Naive thymus-derived CD4-positive, alpha-beta T cell (primary cell): ENCODE data around the gene GRIP2. TPM values are rescaled to one million over a fixed set of nuclear protein-coding genes. Genes with fewer than 3 reads are reported as not detected.

ENCODE experiments used
- ATAC-seq: fragments of 150-1000 bp; cut with Tn5 transposase; 2 replicates; pipeline ENCODE4 v1.10.0; 2021; ENCODE audit warnings: mild to moderate bottlenecking, moderate library complexity
- CTCF ChIA-PET: fragments of 350-600 bp; sonication (Branson Sonifier 250); formaldehyde crosslinking; loops from one replicate; lab custom pipeline; 2021; ENCODE audit warnings: antibody characterized with exemption; lab: Charles Lee
- POLR2A ChIA-PET: fragments of 350-600 bp; sonication (Branson Sonifier 250); formaldehyde crosslinking; loops from one replicate; lab custom pipeline; 2021; ENCODE audit warnings: antibody characterized with exemption, inconsistent platforms; lab: Charles Lee
- DNase-seq, 9 donors: peaks; one replicate each; pipeline versions ENCODE4 v3.0.0 to v3.0.0-alpha.2; 2020 to 2022; ENCODE audit warnings: mixed read lengths in 1 of 9
- H3K27ac ChIP-seq: one replicate; pipeline ENCODE4 v1.7.0; 2013; ENCODE audit warnings: mild to moderate bottlenecking, low read depth, low read length, moderate library complexity
- H3K27me3 ChIP-seq, 2 donors: one replicate each; pipeline ENCODE4 v1.7.0; 2013; ENCODE audit warnings: low read length in 2 of 2, mild to moderate bottlenecking in 2 of 2, moderate library complexity in 2 of 2; ENCODE audit not compliant: control insufficient read depth in 2 of 2, insufficient read depth in 2 of 2
- H3K36me3 ChIP-seq, 3 experiments: 1 replicate in 2 of 3; 2 replicates in 1 of 3; pipeline ENCODE4 v1.7.0; 2013; ENCODE audit warnings: low read length in 3 of 3, mild to moderate bottlenecking in 3 of 3, moderate library complexity in 1 of 3; ENCODE audit not compliant: insufficient read depth in 3 of 3, control insufficient read depth in 2 of 3
- H3K4me1 ChIP-seq, 2 donors: one replicate each; pipeline ENCODE4 v1.7.0; 2013; ENCODE audit warnings: low read length in 2 of 2, mild to moderate bottlenecking in 2 of 2, moderate library complexity in 1 of 2; ENCODE audit not compliant: control insufficient read depth in 2 of 2, insufficient read depth in 2 of 2
- H3K4me3 ChIP-seq: 2 replicates; pipeline ENCODE4 v1.7.0; 2013; ENCODE audit warnings: mild to moderate bottlenecking, low read length
- H3K9me3 ChIP-seq, 3 experiments: 1 replicate in 2 of 3; 2 replicates in 1 of 3; pipeline ENCODE4 v1.7.0; 2013; ENCODE audit warnings: low read length in 3 of 3; ENCODE audit not compliant: control insufficient read depth in 2 of 3
- H3K27ac Mint-ChIP-seq, 9 donors: one replicate each; pipeline ENCODE4 v1.8.0; 2020 to 2022; ENCODE audit warnings: mixed read lengths in 9 of 9, mild to moderate bottlenecking in 8 of 9, moderate library complexity in 5 of 9, inconsistent platforms in 2 of 9
- H3K27me3 Mint-ChIP-seq, 5 donors: one replicate each; pipeline ENCODE4 v1.8.0; 2021 to 2022; ENCODE audit warnings: mixed read lengths in 5 of 5, mild to moderate bottlenecking in 1 of 5
- H3K36me3 Mint-ChIP-seq, 5 donors: one replicate each; pipeline ENCODE4 v1.8.0; 2020 to 2022; ENCODE audit warnings: mixed read lengths in 5 of 5, mild to moderate bottlenecking in 3 of 5, inconsistent platforms in 1 of 5
- H3K4me1 Mint-ChIP-seq, 7 donors: one replicate each; pipeline ENCODE4 v1.8.0; 2020 to 2022; ENCODE audit warnings: mixed read lengths in 7 of 7, mild to moderate bottlenecking in 3 of 7, inconsistent platforms in 1 of 7
- H3K4me3 Mint-ChIP-seq, 10 donors: one replicate each; pipeline ENCODE4 v1.8.0; 2020 to 2022; ENCODE audit warnings: mild to moderate bottlenecking in 10 of 10, mixed read lengths in 10 of 10, moderate library complexity in 6 of 10, inconsistent platforms in 2 of 10
- H3K9me3 Mint-ChIP-seq, 11 donors: one replicate each; pipeline ENCODE4 v1.8.0; 2020 to 2022; ENCODE audit warnings: mixed read lengths in 11 of 11, mild to moderate bottlenecking in 4 of 11, inconsistent platforms in 1 of 11, moderate library complexity in 1 of 11
- intact Hi-C, 2 donors: fragments of 100-400 bp; cut with micrococcal nuclease; formaldehyde crosslinking; loops; one replicate each; pipeline ENCODE4 v1.15.1; 2023
- polyA plus RNA-seq, 2 donors: library from polyadenylated mRNA; unstranded; fragments of 300-500 nt; fragmentation: Illumina TruSeq; gene quantifications; one replicate each; pipeline ENCODE4 v1.2.3, GENCODE V29; 2021
- total RNA-seq, 6 experiments: library from RNA in 5 of 6; stranded (reverse) in 5 of 6; gene quantifications; 1 replicate in 5 of 6; 2 replicates in 1 of 6; pipeline ENCODE4 v1.2.3 and lab custom pipeline; 2021 to 2026

GRIP2 gene
- total and polyA plus RNA-seq, 7 experiments from 2014 or later = not detected

GRCh38 chr3:14471690-14472089 is 68.5 kb downstream of the GRIP2 start:
- no peaks in the 10 kb centered on the region for H3K9me3 ChIP-seq
- H3K36me3 Mint-ChIP-seq = peaks cover 0 to 36% (median 9%) of the 10 kb centered on the region in 5 donors
- ATAC-seq (no peak), DNase-seq (no peak)
- H3K27me3 Mint-ChIP-seq = no peaks in the 10 kb centered on the region
- no peaks in the 10 kb centered on the region for H3K27me3 ChIP-seq
- H3K27ac Mint-ChIP-seq = no peak overlapping the region
- intact Hi-C loops = no loop called here
- H3K36me3 ChIP-seq = peaks cover 0 to 85% (median 7%) of the 10 kb centered on the region in 3 experiments
- no peak overlapping the region for H3K4me3 Mint-ChIP-seq
- no peak overlapping the region for H3K4me3 ChIP-seq
- H3K4me1 Mint-ChIP-seq = peaks cover 0 to 6% (median 0%) of the 10 kb centered on the region in 7 donors
- POLR2A ChIA-PET = no interaction called here
- CTCF ChIA-PET = interaction anchor here (0.7 to 0.9 kb wide), 2 partner anchors 268 to 448 kb away, joined by 3 to 4 read pairs; no protein-coding TSS in a partner anchor
- no peak overlapping the region for H3K27ac ChIP-seq
- no peaks in the 10 kb centered on the region for H3K4me1 ChIP-seq
- no peaks in the 10 kb centered on the region for H3K9me3 Mint-ChIP-seq

DNA sequence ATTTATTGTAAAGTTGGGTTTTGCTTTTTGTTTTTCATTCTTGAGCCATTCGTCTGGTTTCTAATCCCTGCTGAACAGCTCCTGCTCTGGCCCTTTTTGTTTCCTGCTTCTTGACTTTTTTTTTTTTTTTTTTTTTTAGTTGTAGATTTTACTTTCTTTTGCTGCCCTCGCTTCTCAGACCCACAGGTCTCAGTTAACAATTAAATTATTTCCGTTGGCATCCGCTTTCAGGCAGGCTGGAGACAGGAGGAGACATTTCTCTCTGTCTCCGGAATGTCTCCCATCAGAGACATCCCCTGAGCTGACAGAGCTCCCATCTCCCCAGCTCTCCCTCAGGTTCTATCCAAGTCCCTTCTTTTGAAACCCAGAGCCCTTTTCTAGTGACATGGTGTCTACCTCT is 69.1 kb downstream of the GRIP2 start:
- no peak overlapping the region for H3K4me3 ChIP-seq
- Mint-ChIP-seq H3K4me3 (no peak overlapping the region), H3K36me3 (peaks cover 0 to 34% (median 9%) of the 10 kb centered on the region in 5 donors), H3K27me3 (no peaks in the 10 kb centered on the region), H3K9me3 (no peaks in the 10 kb centered on the region), H3K27ac (no peak overlapping the region), H3K4me1 (peaks cover 0 to 6% (median 0%) of the 10 kb centered on the region in 7 donors)
- no peak for DNase-seq
- no peak overlapping the region for H3K27ac ChIP-seq
- H3K27me3 ChIP-seq = no peaks in the 10 kb centered on the region
- no peaks in the 10 kb centered on the region for H3K4me1 ChIP-seq
- H3K36me3 ChIP-seq = peaks cover 0 to 82% (median 9%) of the 10 kb centered on the region in 3 experiments
- no peaks in the 10 kb centered on the region for H3K9me3 ChIP-seq
- CTCF ChIA-PET = interaction anchor here (0.7 to 0.8 kb wide), 2 partner anchors 14 to 449 kb away, joined by 4 read pairs; no protein-coding TSS in a partner anchor
- no peak for ATAC-seq
- POLR2A ChIA-PET = no interaction called here
- intact Hi-C loops = no loop called here

- H3K36me3 ChIP-seq = peaks cover 0 to 80% (median 9%) of the 10 kb centered on the region in 3 experiments
- intact Hi-C loops = no loop called here
- H3K4me1 Mint-ChIP-seq = peaks cover 0 to 6% (median 0%) of the 10 kb centered on the region in 7 donors
Measured at GRCh38 chr3:14470461-14470860, 69.7 kb downstream of the GRIP2 start.

DNA sequence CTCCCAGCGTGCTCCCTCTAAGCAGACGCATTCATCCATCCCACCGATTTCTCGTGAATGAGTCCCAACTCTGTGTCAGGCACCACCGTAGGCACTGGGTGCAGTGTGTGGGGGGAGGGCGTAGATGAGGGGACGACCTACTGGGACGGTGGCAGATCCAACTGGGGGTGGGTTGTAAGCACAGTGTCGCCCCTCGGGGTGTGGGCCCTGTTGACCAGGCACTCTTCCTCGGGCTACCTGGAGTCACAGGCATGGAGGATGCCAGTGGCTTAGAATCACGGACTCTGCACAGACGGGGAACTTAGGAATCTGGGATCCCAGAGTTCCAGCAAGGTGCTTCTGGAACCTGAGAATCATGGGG is 71.5 kb downstream of the GRIP2 start:
- ATAC-seq (no peak), DNase-seq (no peak)
- no peaks in the 10 kb centered on the region for H3K27me3 ChIP-seq
- H3K27ac ChIP-seq = no peak overlapping the region
- no peaks in the 10 kb centered on the region for H3K4me1 ChIP-seq
- Mint-ChIP-seq H3K27ac (peak overlapping the region in 1 of 9 donors; percentile 75), H3K4me3 (no peak overlapping the region), H3K9me3 (no peaks in the 10 kb centered on the region), H3K27me3 (no peaks in the 10 kb centered on the region), H3K36me3 (peaks cover 0 to 21% (median 5%) of the 10 kb centered on the region in 5 donors), H3K4me1 (peaks cover 0 to 6% (median 0%) of the 10 kb centered on the region in 7 donors)
- H3K4me3 ChIP-seq = no peak overlapping the region
- H3K36me3 ChIP-seq = peaks cover 0 to 81% (median 9%) of the 10 kb centered on the region in 3 experiments
- intact Hi-C loops = loop anchor here (1.0 to 5.0 kb wide), 5 partner anchors 66 to 572 kb away; partner anchors contain the start of gene SLC6A6 (in 2 of the 2)
- CTCF ChIA-PET = interaction anchor here (0.7 to 3.8 kb wide), 12 partner anchors 11 to 572 kb away, joined by 3 to 24 read pairs (median 4); no protein-coding TSS in a partner anchor
- POLR2A ChIA-PET = interaction anchor here (0.7 kb wide), 1 partner anchor 57 kb away, joined by 4 read pairs; no protein-coding TSS in a partner anchor
- no peaks in the 10 kb centered on the region for H3K9me3 ChIP-seq

More at GRCh38 chr3:14470461-14470860, 69.7 kb downstream of the GRIP2 start:
- CTCF ChIA-PET = interaction anchor here (0.8 kb wide), 1 partner anchor 14 kb away, joined by 4 read pairs; no protein-coding TSS in a partner anchor
- POLR2A ChIA-PET = no interaction called here
- Mint-ChIP-seq H3K4me3 (no peak overlapping the region), H3K9me3 (no peaks in the 10 kb centered on the region), H3K36me3 (peaks cover 0 to 29% (median 9%) of the 10 kb centered on the region in 5 donors), H3K27ac (no peak overlapping the region), H3K27me3 (no peaks in the 10 kb centered on the region)
- ATAC-seq (no peak), DNase-seq (no peak)
- no peak overlapping the region for H3K4me3 ChIP-seq
- H3K9me3 ChIP-seq = no peaks in the 10 kb centered on the region
- H3K4me1 ChIP-seq = no peaks in the 10 kb centered on the region
- H3K27ac ChIP-seq = no peak overlapping the region
- no peaks in the 10 kb centered on the region for H3K27me3 ChIP-seq

- Histone ChIP-seq H3K36me3 (peaks cover 0 to 81% (median 9%) of the 10 kb centered on the region in 3 experiments), H3K4me3 (no peak overlapping the region), H3K27ac (no peak overlapping the region), H3K4me1 (no peaks in the 10 kb centered on the region), H3K9me3 (no peaks in the 10 kb centered on the region), H3K27me3 (no peaks in the 10 kb centered on the region)
- ChIA-PET CTCF (interaction anchor here (0.6 to 3.8 kb wide), 19 partner anchors 12 to 572 kb away, joined by 3 to 24 read pairs (median 4); partner anchors contain the start of gene SLC6A6), POLR2A (interaction anchor here (0.7 to 1.3 kb wide), 2 partner anchors 58 to 66 kb away, joined by 3 to 4 read pairs; partner anchors contain the start of gene SLC6A6)
- intact Hi-C loops = loop anchor here (1.0 to 5.0 kb wide), 5 partner anchors 66 to 572 kb away; partner anchors contain the start of gene SLC6A6 (in 2 of the 2)
- H3K4me3 Mint-ChIP-seq = no peak overlapping the region
- H3K27ac Mint-ChIP-seq = peak overlapping the region in 2 of 9 donors; percentile 56 to 75
- peaks cover 0 to 6% (median 0%) of the 10 kb centered on the region in 7 donors for H3K4me1 Mint-ChIP-seq
- peak; percentile 77 for ATAC-seq
- H3K9me3 Mint-ChIP-seq = no peaks in the 10 kb centered on the region
- no peaks in the 10 kb centered on the region for H3K27me3 Mint-ChIP-seq
- peaks cover 0 to 15% (median 4%) of the 10 kb centered on the region in 5 donors for H3K36me3 Mint-ChIP-seq
- peak; percentile 18 to 63 (median 40) for DNase-seq
Measured at GRCh38 chr3:14467814-14468620, 72.1 kb downstream of the GRIP2 start.

- Histone ChIP-seq H3K36me3 (peaks cover 0 to 75% (median 9%) of the 10 kb centered on the region in 3 experiments), H3K4me1 (no peaks in the 10 kb centered on the region), H3K9me3 (no peaks in the 10 kb centered on the region), H3K4me3 (no peak overlapping the region), H3K27me3 (no peaks in the 10 kb centered on the region), H3K27ac (no peak overlapping the region)
- Mint-ChIP-seq H3K9me3 (no peaks in the 10 kb centered on the region), H3K36me3 (peaks cover 0 to 14% (median 0%) of the 10 kb centered on the region in 5 donors), H3K27me3 (no peaks in the 10 kb centered on the region), H3K4me3 (no peak overlapping the region), H3K27ac (no peak overlapping the region), H3K4me1 (peaks cover 0 to 6% (median 0%) of the 10 kb centered on the region in 7 donors)
- CTCF ChIA-PET = interaction anchor here (0.6 to 3.8 kb wide), 13 partner anchors 15 to 643 kb away, joined by 3 to 24 read pairs (median 5); no protein-coding TSS in a partner anchor
- DNase-seq (no peak), ATAC-seq (no peak)
- POLR2A ChIA-PET = no interaction called here
- intact Hi-C loops = loop anchor here in 1 of 2 donors (5.0 kb wide), 1 partner anchor 189 kb away; no protein-coding TSS in a partner anchor
Measured at GRCh38 chr3:14466179-14466903, 73.8 kb downstream of the GRIP2 start.
